ENCODE data around the gene MOB4. TPM values are rescaled to one million over a fixed set of nuclear protein-coding genes. Genes with fewer than 3 reads are reported as not detected.
"Not testable (repeated sequence)": the region's sequence is repeated elsewhere in the genome, so short reads cannot be mapped to it uniquely, and the experiment has no call there.

Gene MOB4
- total RNA-seq, 4 donors from 2014 or later, result 30.7 to 47.1 (median 38.5) TPM

- Histone ChIP-seq H3K4me3 (no peak overlapping the region), H3K4me1 (peaks cover 0 to 23% (median 0%) of the 10 kb centered on the region in 3 donors), H3K9me3 (peaks cover 0 to 10% (median 9%) of the 10 kb centered on the region in 3 donors), H3K27ac (peak overlapping the region in 2 of 4 donors; percentile 20 to 21), H3K27me3 (no peaks in the 10 kb centered on the region), H3K36me3 (peaks cover 0 to 20% (median 0%) of the 10 kb centered on the region in 3 donors)
- intact Hi-C loops (cut with DNase I), result no loop called here
- 47 to 58% methylated on average over 10 of the region's 10 CpGs for WGBS, 2 donors
- TF ChIP-seq CTCF (IDR thresholded peaks at IDR 0.05), result no peak
- no peak for TF ChIP-seq POLR2A (IDR thresholded peaks at IDR 0.05)
- DNase-seq, result no peak
These were observed 55.9 kb downstream of the MOB4 start for GRCh38 chr2:197571627-197572271.

GRCh38 chr2:197573608-197574007 is 57.7 kb downstream of the MOB4 start:
- H3K4me1 ChIP-seq, result peaks cover 0 to 33% (median 0%) of the 10 kb centered on the region in 3 donors
- WGBS, 2 donors, result 93 to 94% methylated on average over 2 of the region's 2 CpGs

GRCh38 chr2:197575987-197576386 is 60.1 kb downstream of the MOB4 start:
- intact Hi-C loops (cut with DNase I), result no loop called here
- Histone ChIP-seq H3K9me3 (peaks cover 0 to 10% (median 9%) of the 10 kb centered on the region in 3 donors), H3K4me3 (no peak overlapping the region), H3K36me3 (peaks cover 0 to 7% (median 0%) of the 10 kb centered on the region in 3 donors), H3K27ac (peak overlapping the region in 1 of 4 donors; percentile 13), H3K27me3 (no peaks in the 10 kb centered on the region), H3K4me1 (peaks cover 0 to 33% (median 0%) of the 10 kb centered on the region in 3 donors)
- TF ChIP-seq CTCF (IDR thresholded peaks at IDR 0.05) (no peak), POLR2A (IDR thresholded peaks at IDR 0.05) (no peak)
- WGBS, 2 donors, result 52 to 72% methylated on average over 2 of the region's 2 CpGs
- DNase-seq, result no peak

More at GRCh38 chr2:197573608-197574007, 57.7 kb downstream of the MOB4 start:
- no peak for DNase-seq
- Histone ChIP-seq H3K36me3 (peaks cover 0 to 7% (median 0%) of the 10 kb centered on the region in 3 donors), H3K27me3 (no peaks in the 10 kb centered on the region), H3K4me3 (no peak overlapping the region), H3K27ac (no peak overlapping the region), H3K9me3 (peaks cover 0 to 10% (median 9%) of the 10 kb centered on the region in 3 donors)
- intact Hi-C loops (cut with DNase I), result no loop called here
- no peak for TF ChIP-seq POLR2A (IDR thresholded peaks at IDR 0.05)
- no peak for TF ChIP-seq CTCF (IDR thresholded peaks at IDR 0.05)

GRCh38 chr2:197576631-197577030 is 60.8 kb downstream of the MOB4 start:
- 23 to 33% methylated on average over 3 of the region's 3 CpGs for WGBS, 2 donors
- Histone ChIP-seq H3K9me3 (peaks cover 0 to 10% (median 9%) of the 10 kb centered on the region in 3 donors), H3K27ac (peak overlapping the region in 1 of 4 donors; percentile 17), H3K4me1 (peaks cover 0 to 27% (median 0%) of the 10 kb centered on the region in 3 donors), H3K27me3 (no peaks in the 10 kb centered on the region), H3K36me3 (peaks cover 0 to 7% (median 0%) of the 10 kb centered on the region in 3 donors), H3K4me3 (no peak overlapping the region)
- no peak for TF ChIP-seq POLR2A (IDR thresholded peaks at IDR 0.05)
- TF ChIP-seq CTCF (IDR thresholded peaks at IDR 0.05), result no peak
- intact Hi-C loops (cut with DNase I), result no loop called here
- DNase-seq, result no peak

GRCh38 chr2:197577446-197577845 is 61.6 kb downstream of the MOB4 start:
- no peak for DNase-seq
- Histone ChIP-seq H3K36me3 (peaks cover 0 to 7% (median 0%) of the 10 kb centered on the region in 3 donors), H3K9me3 (peaks cover 0 to 10% (median 9%) of the 10 kb centered on the region in 3 donors), H3K27ac (no peak overlapping the region), H3K27me3 (no peaks in the 10 kb centered on the region), H3K4me3 (no peak overlapping the region), H3K4me1 (peaks cover 0 to 19% (median 0%) of the 10 kb centered on the region in 3 donors)
- WGBS, 2 donors, result 74 to 94% methylated on average over 4 of the region's 4 CpGs
- no peak for TF ChIP-seq CTCF (IDR thresholded peaks at IDR 0.05)
- TF ChIP-seq POLR2A (IDR thresholded peaks at IDR 0.05), result no peak
- intact Hi-C loops (cut with DNase I), result no loop called here

GRCh38 chr2:197578294-197578693 is 62.4 kb downstream of the MOB4 start:
- H3K4me3 ChIP-seq; H3K36me3 ChIP-seq; H3K27me3 ChIP-seq; H3K9me3 ChIP-seq; DNase-seq; intact Hi-C loops (cut with DNase I); H3K27ac ChIP-seq: not testable (repeated sequence)
- WGBS, 2 donors, result 75 to 84% methylated on average over 2 of the region's 2 CpGs
- H3K4me1 ChIP-seq, result peaks cover 0 to 19% (median 0%) of the 10 kb centered on the region in 3 donors

GRCh38 chr2:197580166-197580565 is 64.3 kb downstream of the MOB4 start:
- H3K36me3 ChIP-seq; H3K27me3 ChIP-seq; H3K27ac ChIP-seq; intact Hi-C loops (cut with DNase I); DNase-seq; H3K9me3 ChIP-seq; H3K4me3 ChIP-seq: not testable (repeated sequence)
- H3K4me1 ChIP-seq, result peaks cover 0 to 19% (median 0%) of the 10 kb centered on the region in 3 donors
- 89% methylated on average over 3 of the region's 3 CpGs; no CpG with 5 or more reads in 1 of the 2 donors for WGBS, 2 donors

- intact Hi-C loops (cut with DNase I); DNase-seq; H3K27ac ChIP-seq; H3K27me3 ChIP-seq; H3K36me3 ChIP-seq; H3K9me3 ChIP-seq; H3K4me3 ChIP-seq: not testable (repeated sequence)
- H3K4me1 ChIP-seq, result peaks cover 8 to 32% (median 9%) of the 10 kb centered on the region in 3 donors
- 83 to 93% methylated on average over 7 of the region's 7 CpGs for WGBS, 2 donors
These were observed 71.4 kb downstream of the MOB4 start for GRCh38 chr2:197587255-197587654.

Measured in esophagus squamous epithelium (tissue), 5 donors.